A549 (cell line): Measurements from ENCODE around the gene LRRC46. TPM values are rescaled to one million over a fixed set of nuclear protein-coding genes. Genes with fewer than 3 reads are reported as not detected.

Experiments
- ATAC-seq, 2 experiments: fragments of 200-7000 bp in 1 of 2; fragments of >200 bp in 1 of 2; cut with Nextera tagmentation in 1 of 2; cut with Tn5 transposase in 1 of 2; 3 replicates each; pipeline versions ENCODE4 v1.8.0 to v1.9.1; 2018 to 2020; ENCODE audit warnings: mild to moderate bottlenecking in 1 of 2, moderate library complexity in 1 of 2
- CTCF ChIA-PET: fragments of 300-600 bp; sonication (Branson Sonifier 250); formaldehyde crosslinking; extraction: SDS; loops from one replicate; lab custom pipeline; 2021; ENCODE audit warnings: antibody characterized with exemption, inconsistent platforms; lab: Yijun Ruan, JAX
- POLR2A ChIA-PET: fragments of 350-600 bp; formaldehyde crosslinking; extraction: SDS; loops from one replicate; lab custom pipeline; 2021; ENCODE audit warnings: antibody characterized with exemption, inconsistent platforms; lab: Yijun Ruan, JAX
- DNase-seq, 2 experiments: peaks; one replicate each; pipeline versions ENCODE4 v3.0.0 to v3.0.0-alpha.2; 2011 to 2016; ENCODE audit warnings: low read depth in 1 of 2, low spot score in 1 of 2
- FAIRE-seq: peaks from 2 replicates; lab custom pipeline; 2011; peaks lifted over from hg19 to GRCh38; lab: Jason Lieb, UNC
- H3K27ac ChIP-seq, 2 experiments: fragments of >200 bp; sonication (Bioruptor Twin); formaldehyde crosslinking; 3 replicates each; pipeline ENCODE4 v1.5.1; 2016 to 2017
- H3K4me1 ChIP-seq: fragments of >200 bp; sonication (Bioruptor Twin); formaldehyde crosslinking; 3 replicates; pipeline ENCODE4 v1.6.1; 2016
- H3K4me2 ChIP-seq: fragments of >200 bp; sonication (Bioruptor Twin); formaldehyde crosslinking; 3 replicates; pipeline ENCODE4 v1.6.1; 2016
- H3K4me3 ChIP-seq: fragments of >200 bp; sonication (Bioruptor Twin); formaldehyde crosslinking; 3 replicates; pipeline ENCODE4 v1.5.1; 2016
- H3K9me3 ChIP-seq: fragments of >200 bp; sonication (Bioruptor Twin); formaldehyde crosslinking; 3 replicates; pipeline ENCODE4 v1.6.1; 2016
- CBX2 ChIP-seq: fragments of 200-600 bp; sonication (generic); IDR thresholded peaks from 2 replicates; pipeline ENCODE4 v1.6.1; 2016; ENCODE audit warnings: low read depth, mild to moderate bottlenecking, borderline replicate concordance
- CBX8 ChIP-seq: fragments of 200-600 bp; sonication (generic); IDR thresholded peaks from 2 replicates; pipeline ENCODE4 v1.6.1; 2016
- CHD2 ChIP-seq: fragments of 150-350 bp; IDR thresholded peaks from 2 replicates; pipeline ENCODE4 v1.6.1; 2014; ENCODE audit warnings: low read length; ENCODE audit not compliant: partially characterized antibody
- E2F6 ChIP-seq: IDR thresholded peaks from 2 replicates; pipeline ENCODE4 v1.6.1; 2012; ENCODE audit warnings: low read depth, borderline replicate concordance
- ESRRA ChIP-seq: fragments of 150-350 bp; IDR thresholded peaks from 2 replicates; pipeline ENCODE4 v1.6.1; 2014; ENCODE audit warnings: mild to moderate bottlenecking, low read length, borderline replicate concordance
- FOSL2 ChIP-seq, 2 experiments: fragments of 450-650 bp in 1 of 2; fragments of >200 bp in 1 of 2; sonication (Bioruptor Twin) in 1 of 2; formaldehyde crosslinking; IDR thresholded peaks; 2 replicates each; pipeline versions ENCODE4 v1.5.0 to v1.6.1; 2016 to 2020; ENCODE audit warnings: mild to moderate bottlenecking in 1 of 2, moderate library complexity in 1 of 2
- FOXS1 ChIP-seq: fragments of 250-450 bp; sonication (Bioruptor Pico); IDR thresholded peaks from 2 replicates; pipeline ENCODE4 v1.5.0; 2020; ENCODE audit warnings: mild to moderate bottlenecking, moderate library complexity
- GATA3 ChIP-seq: IDR thresholded peaks from 2 replicates; pipeline ENCODE4 v1.6.1; 2012; ENCODE audit warnings: borderline replicate concordance
- HEYL ChIP-seq: fragments of 250-450 bp; sonication (Bioruptor Pico); IDR thresholded peaks from 2 replicates; pipeline ENCODE4 v1.8.0; 2021; ENCODE audit warnings: mild to moderate bottlenecking, moderate library complexity
- HMGXB4 ChIP-seq: fragments of 250-450 bp; sonication (Bioruptor Pico); IDR thresholded peaks from 2 replicates; pipeline ENCODE4 v1.5.0; 2021; ENCODE audit warnings: mild to moderate bottlenecking, moderate library complexity, borderline replicate concordance
- JUNB ChIP-seq: fragments of >200 bp; sonication (Bioruptor Twin); formaldehyde crosslinking; IDR thresholded peaks from 2 replicates; pipeline ENCODE4 v1.6.1; 2016
- KDM1A ChIP-seq: fragments of 200-600 bp; sonication (generic); IDR thresholded peaks from 2 replicates; pipeline ENCODE4 v1.6.1; 2016; ENCODE audit warnings: low read depth, mild to moderate bottlenecking
- MAFK ChIP-seq: fragments of 450-650 bp; IDR thresholded peaks from 2 replicates; pipeline ENCODE4 v1.6.1; 2014; ENCODE audit not compliant: partially characterized antibody
- RAD21 ChIP-seq, 2 experiments: fragments of >200 bp in 1 of 2; sonication (Bioruptor Twin) in 1 of 2; formaldehyde crosslinking in 1 of 2; IDR thresholded peaks in 1 of 2; conservative IDR thresholded peaks in 1 of 2; 2 replicates in 1 of 2; 3 replicates in 1 of 2; pipeline ENCODE4 v1.6.1; 2012 to 2018; ENCODE audit warnings: inconsistent platforms in 1 of 2
- REST ChIP-seq: fragments of 200-600 bp; sonication (generic); IDR thresholded peaks from 2 replicates; pipeline ENCODE4 v1.6.1; 2016; ENCODE audit warnings: antibody characterized with exemption, mild to moderate bottlenecking, moderate library complexity
- TFCP2L1 ChIP-seq: fragments of 250-450 bp; sonication (Bioruptor Pico); IDR thresholded peaks from 2 replicates; pipeline ENCODE4 v1.5.0; 2021; ENCODE audit warnings: mild to moderate bottlenecking
- ZFP36 ChIP-seq: fragments of 450-650 bp; IDR thresholded peaks from 2 replicates; pipeline ENCODE4 v1.6.1; 2014; ENCODE audit warnings: borderline replicate concordance; ENCODE audit not compliant: partially characterized antibody
- WGBS: methylation state at CpG from one replicate; pipeline ENCODE4 v1.1.6; 2017; ENCODE audit errors: missing lambda C conversion rate; 5-methylcytosine and 5-hydroxymethylcytosine counted together
- polyA plus RNA-seq, 4 experiments: library from polyadenylated mRNA; depleted of rRNA in 3 of 4; stranded (reverse); fragments of >200 nt; fragmentation: RNase III in 1 of 4; extraction: RNeasy Plus Mini Kit Qiagen cat#74134 plus additional on column Dnase treatment in 1 of 4; gene quantifications; 2 replicates in 3 of 4; 3 replicates in 1 of 4; pipeline ENCODE4 v1.2.3, GENCODE V29; 2011 to 2017

The LRRC46 gene
- polyA plus RNA-seq, 2 of the 4 experiments (the other 2 are of a cell fraction) = 2.7 to 3.0 TPM

GRCh38 chr17:47822785-47823184, 8.7 kb upstream of the LRRC46 start (continued):
- TF ChIP-seq HMGXB4 = no peak
- no peak for TF ChIP-seq FOXS1 (CRISPR knock-in tag)
- no peak for TF ChIP-seq FOSL2 (IDR thresholded peaks at IDR 0.05)
- no peak for TF ChIP-seq FOSL2 (CRISPR knock-in tag; IDR thresholded peaks at IDR 0.05)

- DNase-seq = no peak
- TF ChIP-seq CHD2 (no peak), GATA3 (no peak), JUNB (no peak), RAD21 (conservative IDR thresholded peaks at IDR 0.05 in 1 of 2, IDR thresholded peaks at IDR 0.05 in 1 of 2) (no peak), HEYL (no peak), ZFP36 (no peak), ESRRA (no peak), CBX2 (no peak), CBX8 (no peak), FOSL2 (IDR thresholded peaks at IDR 0.05) (no peak), FOSL2 (CRISPR knock-in tag; IDR thresholded peaks at IDR 0.05) (no peak), KDM1A (no peak), E2F6 (no peak), TFCP2L1 (CRISPR knock-in tag) (no peak)
- no peak for FAIRE-seq
- no peak overlapping the region for H3K27ac ChIP-seq
- no peak overlapping the region for H3K4me3 ChIP-seq
- no peak for ATAC-seq
- ChIA-PET CTCF (interaction anchor here (0.9 to 4.1 kb wide), 5 partner anchors 19 to 147 kb away, joined by 3 to 27 read pairs (median 6); partner anchors contain the start of genes CDK5RAP3 and SCRN2), POLR2A (interaction anchor here (2.6 kb wide), 1 partner anchor 7 kb away, joined by 58 read pairs; the partner anchor contains the start of genes LRRC46 and MRPL10)
- 91% methylated on average over 4 of the region's 4 CpGs for WGBS
- H3K4me2 ChIP-seq = no peak overlapping the region
- H3K4me1 ChIP-seq = peaks cover 21% of the 10 kb centered on the region
- no peaks in the 10 kb centered on the region for H3K9me3 ChIP-seq
These were observed 8.0 kb upstream of the LRRC46 start for GRCh38 chr17:47823519-47823918.

GRCh38 chr17:47829870-47830269, 1.6 kb upstream of the LRRC46 start:
- Histone ChIP-seq H3K9me3 (no peaks in the 10 kb centered on the region), H3K4me1 (peaks cover 16% of the 10 kb centered on the region), H3K27ac (no peak overlapping the region), H3K4me2 (peak overlapping the region; percentile 82), H3K4me3 (no peak overlapping the region)
- ATAC-seq (no peak), DNase-seq (no peak), FAIRE-seq (no peak)
- ChIA-PET CTCF (interaction anchor here (1.3 to 6.5 kb wide), 4 partner anchors 12 to 52 kb away, joined by 3 to 79 read pairs (median 10); partner anchors contain the start of genes SCRN2 and SP6), POLR2A (interaction anchor here (0.7 kb wide), 1 partner anchor 119 kb away, joined by 3 read pairs; no protein-coding TSS in a partner anchor)
- 87% methylated on average over 3 of the region's 3 CpGs for WGBS
- TF ChIP-seq MAFK = peak; percentile 57
- TF ChIP-seq REST = no peak
